ENCODE data around the gene SDHA. TPM values are rescaled to one million over a fixed set of nuclear protein-coding genes. Genes with fewer than 3 reads are reported as not detected.

Gene SDHA
- total RNA-seq, 4 donors from 2014 or later, result 86.0 to 150 (median 115) TPM

DNA sequence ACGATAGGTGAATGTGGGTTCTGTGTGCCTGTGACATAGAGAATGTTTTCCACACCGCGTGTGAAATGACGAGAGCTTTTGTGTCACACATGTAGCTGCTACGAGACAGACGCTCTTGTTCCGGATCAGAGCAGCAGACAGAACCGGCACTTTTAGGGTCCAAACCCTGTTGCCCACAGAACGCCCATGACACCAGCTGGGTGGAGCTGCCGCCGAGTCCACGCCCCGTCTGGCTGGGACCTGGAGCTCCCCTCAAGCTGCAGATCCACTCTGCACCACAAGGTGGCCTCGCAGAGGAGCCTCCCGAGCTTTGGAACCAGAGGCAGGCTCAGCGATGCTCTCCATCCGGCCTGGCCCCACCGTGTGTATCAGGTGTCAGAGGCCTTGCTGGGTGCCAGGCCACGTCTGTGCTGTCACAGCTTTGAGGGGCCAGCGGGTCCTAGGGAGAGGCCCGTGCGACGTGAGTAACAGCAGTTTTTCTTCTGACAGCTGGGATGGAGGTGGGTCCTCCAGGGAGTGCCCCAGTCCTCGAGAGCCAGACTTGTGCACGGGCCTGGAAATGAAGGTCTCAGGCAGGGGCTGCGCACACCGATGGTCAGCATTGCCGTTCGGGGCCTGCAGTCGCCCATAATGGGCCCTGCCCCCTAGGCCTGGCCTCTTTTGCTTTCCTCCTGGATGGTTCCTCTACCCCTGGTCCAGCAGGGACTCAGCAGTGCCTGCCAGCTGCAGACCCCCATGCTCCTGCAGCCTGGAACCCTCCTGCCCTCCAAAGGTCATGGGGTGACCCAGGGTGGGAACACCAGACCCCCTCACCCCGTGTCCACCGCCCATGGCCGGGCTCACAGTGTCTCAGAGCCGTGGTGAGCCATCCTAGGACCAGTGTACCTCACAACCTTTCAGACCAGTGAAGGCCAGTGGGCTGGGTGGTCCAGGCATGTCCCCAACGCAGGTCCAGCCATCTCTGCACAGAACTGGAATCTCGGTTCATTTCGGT, 29.3 kb upstream of the SDHA start:
- TF ChIP-seq POLR2A (IDR thresholded peaks at IDR 0.05; ENCODE audit: low read depth), result no peak
- TF ChIP-seq POLR2AphosphoS5 (IDR thresholded peaks at IDR 0.05), result peak; percentile 53 to 76
- TF ChIP-seq CTCF (IDR thresholded peaks at IDR 0.05), result peak in 2 of 3 experiments; percentile 87 to 89
- H3K36me3 ChIP-seq, result no peaks in the 10 kb centered on the region
- H3K27me3 ChIP-seq, result peaks cover 0 to 49% (median 0%) of the 10 kb centered on the region in 4 donors
- no peaks in the 10 kb centered on the region for H3K9me3 ChIP-seq
- intact Hi-C loops (cut with DNase I), result no loop called here
- DNase-seq (ENCODE audit: extremely low spot score), result peak; percentile 93
- WGBS, result 38% methylated on average over 19 of the region's 37 CpGs
- H3K4me1 ChIP-seq, result peaks cover 25 to 49% (median 35%) of the 10 kb centered on the region in 4 donors
- no peak overlapping the region for H3K27ac ChIP-seq (replicated peaks in 1 of 4)
- peak overlapping the region; percentile 29 to 44 (median 36) for H3K4me3 ChIP-seq

DNA sequence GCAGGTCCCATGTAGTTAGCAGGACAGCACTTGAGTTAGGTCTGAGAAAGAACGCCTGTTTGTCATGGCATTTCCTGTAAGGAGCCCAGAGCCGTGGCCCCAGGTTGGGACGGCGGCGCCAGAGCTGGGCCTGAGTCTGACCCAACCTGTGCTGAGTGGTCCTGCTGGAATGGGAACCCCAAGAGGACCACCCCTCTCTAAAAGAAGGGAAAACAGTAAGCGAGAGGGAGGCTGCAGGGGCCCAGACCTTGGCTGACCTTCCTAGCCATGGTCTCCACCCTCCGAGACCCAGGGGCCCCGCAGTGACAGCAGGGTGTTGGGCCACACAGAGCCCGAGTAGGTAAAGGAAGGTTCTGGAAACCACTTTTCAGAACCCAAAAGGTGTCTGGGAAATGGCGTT, 28.6 kb upstream of the SDHA start:
- Histone ChIP-seq H3K27me3 (peaks cover 0 to 51% (median 0%) of the 10 kb centered on the region in 4 donors), H3K9me3 (no peaks in the 10 kb centered on the region), H3K27ac (replicated peaks in 1 of 4) (no peak overlapping the region), H3K4me3 (no peak overlapping the region), H3K36me3 (no peaks in the 10 kb centered on the region), H3K4me1 (peaks cover 25 to 43% (median 35%) of the 10 kb centered on the region in 4 donors)
- DNase-seq (ENCODE audit: extremely low spot score), result no peak
- TF ChIP-seq POLR2A (IDR thresholded peaks at IDR 0.05; ENCODE audit: low read depth), result no peak
- no peak for TF ChIP-seq EP300 (IDR thresholded peaks at IDR 0.05)
- TF ChIP-seq POLR2AphosphoS5 (IDR thresholded peaks at IDR 0.05), result no peak
- no peak for TF ChIP-seq CTCF (IDR thresholded peaks at IDR 0.05)
- intact Hi-C loops (cut with DNase I), result no loop called here
- WGBS, result 89% methylated on average over 10 of the region's 10 CpGs

DNA sequence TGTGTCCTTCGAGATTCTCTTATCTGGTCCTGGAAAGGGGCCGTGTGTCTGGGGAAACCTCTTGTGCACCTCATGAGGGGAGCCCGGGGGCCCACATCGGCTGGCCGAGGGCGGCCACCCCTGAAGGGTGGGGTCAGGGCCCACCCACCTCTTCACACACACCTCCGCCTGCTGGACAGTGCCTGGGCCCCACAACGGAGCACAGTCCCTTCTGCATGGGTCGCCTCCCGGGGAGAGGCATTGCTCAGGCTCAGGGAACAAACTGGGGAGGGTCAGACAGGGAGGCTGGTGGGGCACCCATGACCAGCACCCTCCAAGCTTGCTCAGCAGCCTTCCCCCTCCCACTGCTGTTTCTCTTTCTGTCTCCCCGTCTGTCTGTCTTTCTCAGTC, 28.1 kb upstream of the SDHA start:
- Histone ChIP-seq H3K27ac (replicated peaks in 1 of 4) (no peak overlapping the region), H3K9me3 (no peaks in the 10 kb centered on the region), H3K36me3 (peaks cover 0 to 2% (median 0%) of the 10 kb centered on the region in 4 donors), H3K4me1 (peaks cover 30 to 38% (median 35%) of the 10 kb centered on the region in 4 donors), H3K27me3 (peaks cover 0 to 51% (median 0%) of the 10 kb centered on the region in 4 donors), H3K4me3 (no peak overlapping the region)
- WGBS, result 72% methylated on average over 11 of the region's 11 CpGs
- no peak for TF ChIP-seq CTCF (IDR thresholded peaks at IDR 0.05)
- TF ChIP-seq POLR2A (IDR thresholded peaks at IDR 0.05; ENCODE audit: low read depth), result no peak
- TF ChIP-seq EP300 (IDR thresholded peaks at IDR 0.05), result no peak
- no peak for TF ChIP-seq POLR2AphosphoS5 (IDR thresholded peaks at IDR 0.05)
- no peak for DNase-seq (ENCODE audit: extremely low spot score)
- intact Hi-C loops (cut with DNase I), result no loop called here

DNA sequence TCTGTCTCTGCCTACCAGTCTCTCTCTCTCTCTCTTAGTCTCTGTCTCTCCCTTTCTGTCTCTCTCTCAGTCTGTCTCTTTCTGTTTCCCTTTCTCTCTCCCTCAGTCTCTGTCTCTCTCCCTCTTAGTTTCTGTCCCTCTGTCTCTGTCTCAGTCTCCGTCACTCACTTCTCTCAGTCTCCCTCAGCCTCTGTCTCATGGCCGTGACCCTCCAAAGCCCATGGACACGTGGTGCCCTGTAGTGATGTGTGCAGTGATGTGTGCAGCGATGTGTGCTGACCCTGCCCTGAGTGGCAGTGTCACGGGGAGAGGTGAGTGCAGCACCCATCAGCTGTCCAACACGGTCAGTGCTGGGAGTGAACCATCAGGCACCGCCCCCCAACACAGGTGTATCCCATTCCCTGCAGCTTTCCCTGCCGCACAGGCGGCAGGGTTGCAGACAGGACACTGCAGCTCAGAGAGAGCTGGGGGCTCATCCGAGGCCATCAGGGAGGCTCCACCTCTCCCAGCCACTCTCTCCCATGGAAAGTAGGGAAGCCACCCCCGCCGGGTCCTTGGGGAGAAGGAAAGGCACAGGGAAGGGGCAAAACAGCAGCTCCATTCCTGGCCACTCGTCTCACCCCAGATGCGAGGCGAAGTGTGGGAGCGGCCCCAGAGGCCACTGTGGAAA, 27.6 kb upstream of the SDHA start:
- H3K9me3 ChIP-seq, result no peaks in the 10 kb centered on the region
- intact Hi-C loops (cut with DNase I), result no loop called here
- no peak for TF ChIP-seq CTCF (IDR thresholded peaks at IDR 0.05)
- DNase-seq (ENCODE audit: extremely low spot score), result no peak
- peaks cover 0 to 51% (median 0%) of the 10 kb centered on the region in 4 donors for H3K27me3 ChIP-seq
- H3K36me3 ChIP-seq, result peaks cover 0 to 6% (median 0%) of the 10 kb centered on the region in 4 donors
- peak overlapping the region in 2 of 4 donors; percentile 3 to 12 for H3K4me3 ChIP-seq
- peak overlapping the region; percentile 19 to 54 (median 26) for H3K27ac ChIP-seq (replicated peaks in 1 of 4)
- peaks cover 32 to 37% (median 33%) of the 10 kb centered on the region in 4 donors for H3K4me1 ChIP-seq
- 81% methylated on average over 14 of the region's 16 CpGs for WGBS

All from esophagus muscularis mucosa (tissue), 4 donors.